ENCODE measurements around the gene DNAAF5. TPM values are rescaled to one million over a fixed set of nuclear protein-coding genes. Genes with fewer than 3 reads are reported as not detected.

Gene DNAAF5
- total and polyA plus RNA-seq, 12 donors, result 10.4 to 30.0 (median 24.7) TPM

- TF ChIP-seq, protein P1, sequence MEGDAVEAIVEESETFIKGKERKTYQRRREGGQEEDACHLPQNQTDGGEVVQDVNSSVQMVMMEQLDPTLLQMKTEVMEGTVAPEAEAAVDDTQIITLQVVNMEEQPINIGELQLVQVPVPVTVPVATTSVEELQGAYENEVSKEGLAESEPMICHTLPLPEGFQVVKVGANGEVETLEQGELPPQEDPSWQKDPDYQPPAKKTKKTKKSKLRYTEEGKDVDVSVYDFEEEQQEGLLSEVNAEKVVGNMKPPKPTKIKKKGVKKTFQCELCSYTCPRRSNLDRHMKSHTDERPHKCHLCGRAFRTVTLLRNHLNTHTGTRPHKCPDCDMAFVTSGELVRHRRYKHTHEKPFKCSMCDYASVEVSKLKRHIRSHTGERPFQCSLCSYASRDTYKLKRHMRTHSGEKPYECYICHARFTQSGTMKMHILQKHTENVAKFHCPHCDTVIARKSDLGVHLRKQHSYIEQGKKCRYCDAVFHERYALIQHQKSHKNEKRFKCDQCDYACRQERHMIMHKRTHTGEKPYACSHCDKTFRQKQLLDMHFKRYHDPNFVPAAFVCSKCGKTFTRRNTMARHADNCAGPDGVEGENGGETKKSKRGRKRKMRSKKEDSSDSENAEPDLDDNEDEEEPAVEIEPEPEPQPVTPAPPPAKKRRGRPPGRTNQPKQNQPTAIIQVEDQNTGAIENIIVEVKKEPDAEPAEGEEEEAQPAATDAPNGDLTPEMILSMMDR (IDR thresholded peaks at IDR 0.05), result no peak
- ATAC-seq, result peak in 1 of 8 donors; percentile 27
- intact Hi-C loops (cut with DNase I), result no loop called here
Measured at GRCh38 chr7:754531-755412, 28.3 kb downstream of the DNAAF5 start.

DNA sequence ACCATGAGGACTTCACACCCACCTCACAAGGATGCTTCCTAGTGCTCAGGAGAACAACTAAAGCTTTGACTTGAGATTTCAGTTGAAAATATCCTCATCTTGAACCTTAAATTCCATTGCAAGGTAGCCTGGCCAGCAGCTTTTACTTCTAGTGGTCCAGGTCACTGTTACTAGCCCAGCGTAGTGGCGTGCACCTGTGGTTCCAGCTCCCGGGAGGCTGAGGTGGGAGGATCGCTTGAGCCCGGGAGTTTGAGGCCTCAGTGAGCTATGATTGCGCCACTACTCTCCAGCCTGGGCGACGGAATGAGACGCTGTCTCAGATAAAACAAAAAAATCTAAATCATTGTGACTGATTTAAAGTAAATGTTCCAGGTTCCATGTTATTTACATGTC is 28.9 kb downstream of the DNAAF5 start:
- TF ChIP-seq, protein P1 (IDR thresholded peaks at IDR 0.05), result no peak
- no peak overlapping the region for H3K27ac ChIP-seq
- H3K36me3 ChIP-seq, result peaks cover 0 to 87% (median 27%) of the 10 kb centered on the region in 9 donors
- no peak overlapping the region for H3K4me3 ChIP-seq
- intact Hi-C loops (cut with DNase I), result no loop called here
- WGBS, 2 donors, result 87 to 95% methylated on average over 9 of the region's 9 CpGs
- no peaks in the 10 kb centered on the region for H3K9me3 ChIP-seq
- no peaks in the 10 kb centered on the region for H3K27me3 ChIP-seq
- DNase-seq, result no peak
- ATAC-seq, result no peak
- peaks cover 0 to 3% (median 0%) of the 10 kb centered on the region in 9 donors for H3K4me1 ChIP-seq

More at GRCh38 chr7:754531-755412, 28.3 kb downstream of the DNAAF5 start:
- no peaks in the 10 kb centered on the region for H3K9me3 ChIP-seq
- no peaks in the 10 kb centered on the region for H3K27me3 ChIP-seq
- DNase-seq, result no peak
- no peak overlapping the region for H3K4me3 ChIP-seq
- no peak overlapping the region for H3K27ac ChIP-seq
- peaks cover 0 to 87% (median 27%) of the 10 kb centered on the region in 9 donors for H3K36me3 ChIP-seq
- WGBS, 2 donors, result 93 to 96% methylated on average over 49 of the region's 49 CpGs
- H3K4me1 ChIP-seq, result peaks cover 0 to 9% (median 3%) of the 10 kb centered on the region in 9 donors

DNA sequence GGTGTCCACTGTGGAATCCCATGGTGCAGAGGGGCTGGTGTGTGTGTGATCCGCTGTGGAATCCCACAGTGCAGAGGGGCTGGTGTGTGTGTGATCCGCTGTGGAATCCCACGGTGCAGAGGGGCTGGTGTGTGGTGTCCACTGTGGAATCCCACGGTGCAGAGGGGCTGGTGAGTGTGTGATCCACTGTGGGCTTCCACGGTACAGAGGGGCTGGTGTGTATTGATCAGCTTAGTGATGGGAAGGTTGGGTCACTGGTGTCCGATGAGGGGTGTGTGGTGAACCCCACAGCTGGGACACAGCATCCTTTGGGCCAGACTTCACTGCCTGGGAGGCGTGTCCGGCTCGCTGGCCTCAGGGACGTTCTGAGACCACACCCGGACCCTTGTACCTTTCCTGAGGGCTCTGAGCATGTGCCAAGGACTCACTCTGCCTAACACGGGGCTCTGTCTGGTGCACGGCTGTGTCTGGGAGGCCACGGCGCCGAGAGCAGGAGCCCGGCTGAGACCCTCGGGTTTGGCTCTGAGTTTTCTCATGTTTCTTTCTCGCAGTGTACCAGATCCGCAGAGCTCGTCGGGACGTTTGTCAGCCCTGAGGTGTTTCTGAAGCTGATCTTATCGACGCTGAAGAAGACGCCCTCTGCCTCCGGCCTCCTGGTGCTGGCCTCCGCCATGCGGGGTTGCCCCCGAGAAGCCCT is 29.9 kb downstream of the DNAAF5 start:
- Histone ChIP-seq H3K27ac (no peak overlapping the region), H3K36me3 (peaks cover 0 to 90% (median 27%) of the 10 kb centered on the region in 9 donors), H3K4me3 (no peak overlapping the region), H3K9me3 (no peaks in the 10 kb centered on the region), H3K4me1 (no peaks in the 10 kb centered on the region), H3K27me3 (no peaks in the 10 kb centered on the region)
- TF ChIP-seq, protein P1 (IDR thresholded peaks at IDR 0.05), result no peak
- ATAC-seq (no peak), DNase-seq (no peak)
- 92 to 96% methylated on average over 30 of the region's 30 CpGs for WGBS, 2 donors
- intact Hi-C loops (cut with DNase I), result no loop called here

DNA sequence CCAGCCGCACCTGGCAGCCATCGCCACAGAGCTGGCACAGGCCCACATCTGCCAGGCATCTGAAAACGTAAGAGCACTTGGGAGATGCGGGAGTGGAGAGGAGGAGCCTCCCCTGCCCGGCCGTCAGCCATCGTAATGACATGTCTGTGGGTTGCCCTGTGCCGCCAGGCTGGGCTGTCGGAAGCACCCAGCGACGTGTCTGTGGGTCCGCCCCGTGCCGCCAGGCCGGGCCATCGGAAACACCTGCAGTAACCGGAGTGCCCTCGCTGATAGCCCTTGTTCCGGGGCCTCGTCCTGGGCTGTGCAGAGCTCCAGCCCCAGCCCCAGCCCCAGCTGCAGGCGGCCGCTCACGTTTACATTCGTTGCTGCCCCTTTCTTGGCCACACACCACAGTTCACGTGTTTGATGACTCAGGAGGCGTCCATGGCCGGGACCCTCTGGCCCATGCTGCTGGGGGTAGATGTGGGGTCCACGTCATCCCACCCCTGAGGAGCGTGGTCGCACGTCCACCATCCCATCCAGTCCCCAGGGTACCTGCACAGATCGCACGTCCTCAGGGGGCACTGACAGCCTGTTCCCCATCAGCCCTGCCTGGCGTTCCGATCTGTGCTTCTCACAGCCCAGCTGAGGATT is 30.5 kb downstream of the DNAAF5 start:
- intact Hi-C loops (cut with DNase I), result no loop called here
- peaks cover 0 to 92% (median 27%) of the 10 kb centered on the region in 9 donors for H3K36me3 ChIP-seq
- TF ChIP-seq, protein P1 (IDR thresholded peaks at IDR 0.05), result no peak

More for the DNA sequence above, 30.5 kb downstream of the DNAAF5 start:
- Histone ChIP-seq H3K27me3 (no peaks in the 10 kb centered on the region), H3K4me3 (no peak overlapping the region), H3K9me3 (no peaks in the 10 kb centered on the region), H3K27ac (no peak overlapping the region), H3K4me1 (no peaks in the 10 kb centered on the region)
- ATAC-seq (no peak), DNase-seq (no peak)
- WGBS, 2 donors, result 96 to 97% methylated on average over 35 of the region's 35 CpGs

All from heart right ventricle (tissue), 16 donors.